IPS DF 6.9 (cell line): Measurements from ENCODE around the gene FHIP1B.

Experiments used
- DNase-seq: peaks from one replicate; pipeline ENCODE4 v3.0.0-alpha.2; 2013; ENCODE audit warnings: low read depth, low spot score
- H3K27ac ChIP-seq: one replicate; pipeline ENCODE4 v1.5.1; 2013; ENCODE audit warnings: low read length, control low read depth
- H3K27me3 ChIP-seq: 2 replicates; pipeline ENCODE4 v1.6.1; 2013; ENCODE audit warnings: mild to moderate bottlenecking, low read length; ENCODE audit not compliant: control insufficient read depth, insufficient read depth
- H3K36me3 ChIP-seq: 2 replicates; pipeline ENCODE4 v1.6.1; 2013; ENCODE audit warnings: low read length; ENCODE audit not compliant: control insufficient read depth, insufficient read depth
- H3K4me1 ChIP-seq: 2 replicates; pipeline ENCODE4 v1.6.1; 2013; ENCODE audit warnings: low read length; ENCODE audit not compliant: control insufficient read depth, insufficient read depth
- H3K4me3 ChIP-seq: 2 replicates; pipeline ENCODE4 v1.5.1; 2013; ENCODE audit warnings: mild to moderate bottlenecking, low read length
- H3K9me3 ChIP-seq: 2 replicates; pipeline ENCODE4 v1.6.1; 2013; ENCODE audit warnings: low read length, inconsistent platforms; ENCODE audit not compliant: control insufficient read depth, insufficient read depth
- WGBS: extraction: QIAGEN DNeasy Blood & Tissue Kit; methylation state at CpG from one replicate; pipeline ENCODE4 v1.1.7; 2013; ENCODE audit warnings: mixed read lengths, missing lambda C conversion rate; ENCODE audit not compliant: insufficient read length, insufficient coverage; 5-methylcytosine and 5-hydroxymethylcytosine counted together

Gene FHIP1B

DNA sequence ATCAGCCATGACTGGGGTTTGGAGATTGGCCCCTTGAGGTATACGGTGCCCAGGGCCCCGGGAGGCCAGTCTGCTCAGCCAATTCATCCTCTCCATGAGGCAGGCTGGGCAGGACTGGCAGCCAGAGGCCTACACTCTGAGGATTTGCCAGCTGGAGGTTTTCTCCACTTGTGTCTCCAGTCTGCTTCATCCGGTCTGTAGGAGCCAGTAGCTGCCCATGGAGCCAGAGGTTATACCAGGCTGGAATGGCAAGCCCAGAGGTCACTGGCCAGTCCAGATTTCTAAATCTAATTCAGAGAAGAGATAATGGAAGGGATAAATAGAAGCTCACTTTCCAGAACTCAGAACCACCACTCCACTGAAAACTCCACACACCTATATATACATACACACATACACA, 10.0 kb downstream of the FHIP1B start:
- peaks cover 15% of the 10 kb centered on the region for H3K36me3 ChIP-seq
- no peaks in the 10 kb centered on the region for H3K4me1 ChIP-seq
- H3K27ac ChIP-seq: no peak overlapping the region
- H3K9me3 ChIP-seq: no peaks in the 10 kb centered on the region
- H3K4me3 ChIP-seq: no peak overlapping the region
- WGBS: no CpG with 5 or more reads among the region's 3 CpGs
- DNase-seq: no peak
- H3K27me3 ChIP-seq: no peaks in the 10 kb centered on the region

GRCh38 chr11:6223854-6224253, 10.6 kb downstream of the FHIP1B start:
- H3K27me3 ChIP-seq: no peaks in the 10 kb centered on the region
- no peaks in the 10 kb centered on the region for H3K9me3 ChIP-seq
- no CpG with 5 or more reads among the region's 17 CpGs for WGBS
- H3K27ac ChIP-seq: no peak overlapping the region
- peaks cover 15% of the 10 kb centered on the region for H3K36me3 ChIP-seq
- H3K4me1 ChIP-seq: no peaks in the 10 kb centered on the region
- DNase-seq: no peak
- no peak overlapping the region for H3K4me3 ChIP-seq

DNA sequence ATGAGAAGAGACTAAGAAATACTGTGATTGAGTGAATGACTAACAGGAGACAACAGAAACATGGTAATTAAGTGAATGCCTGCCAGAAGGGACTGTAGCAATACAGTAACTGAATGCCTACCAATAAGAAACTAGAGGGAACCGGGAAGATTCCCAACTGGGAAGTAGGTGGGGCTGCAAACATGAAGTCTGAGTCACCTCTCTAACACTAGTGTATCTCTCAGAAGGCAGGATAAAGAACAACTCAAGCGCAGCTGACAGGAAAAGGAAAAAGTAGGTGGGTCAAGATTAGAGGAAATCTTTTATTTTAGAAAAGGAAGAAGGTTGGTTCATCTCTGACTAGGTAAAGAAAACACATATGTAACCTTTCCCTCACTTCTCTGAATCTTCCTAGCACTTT, 15.1 kb downstream of the FHIP1B start:
- no peaks in the 10 kb centered on the region for H3K4me1 ChIP-seq
- DNase-seq: no peak
- WGBS: no CpG with 5 or more reads among the region's 2 CpGs
- H3K9me3 ChIP-seq: no peaks in the 10 kb centered on the region
- no peak overlapping the region for H3K27ac ChIP-seq
- H3K4me3 ChIP-seq: no peak overlapping the region
- H3K27me3 ChIP-seq: no peaks in the 10 kb centered on the region
- peaks cover 27% of the 10 kb centered on the region for H3K36me3 ChIP-seq

GRCh38 chr11:6217722-6218121, 16.7 kb downstream of the FHIP1B start:
- peaks cover 19% of the 10 kb centered on the region for H3K36me3 ChIP-seq
- H3K4me1 ChIP-seq: no peaks in the 10 kb centered on the region
- no peak for DNase-seq
- H3K4me3 ChIP-seq: no peak overlapping the region
- no peak overlapping the region for H3K27ac ChIP-seq
- no peaks in the 10 kb centered on the region for H3K9me3 ChIP-seq
- no peaks in the 10 kb centered on the region for H3K27me3 ChIP-seq
- WGBS: no CpG with 5 or more reads among the region's 19 CpGs

DNA sequence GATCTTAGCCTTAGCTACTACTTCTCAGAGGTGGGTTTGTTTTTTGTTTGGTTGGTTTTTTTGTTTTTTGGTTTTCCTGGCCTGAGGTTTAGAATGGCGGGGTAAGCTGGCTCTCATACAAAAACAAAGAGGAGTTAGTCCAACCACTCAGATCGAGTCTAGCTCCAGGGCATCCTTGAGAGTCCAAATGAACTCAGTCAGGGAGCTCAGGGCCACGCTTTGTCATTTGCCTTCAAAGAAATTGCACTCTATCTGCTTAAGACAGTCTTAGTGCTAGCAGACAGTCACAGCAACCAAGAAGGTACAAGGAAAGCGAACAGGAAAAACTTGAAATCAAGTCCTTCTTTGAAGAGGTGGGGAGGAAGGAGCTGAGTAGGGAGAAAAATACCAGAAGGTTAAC, 17.9 kb downstream of the FHIP1B start:
- Histone ChIP-seq H3K27me3 (no peaks in the 10 kb centered on the region), H3K9me3 (no peaks in the 10 kb centered on the region), H3K36me3 (peaks cover 16% of the 10 kb centered on the region), H3K4me1 (no peaks in the 10 kb centered on the region), H3K27ac (no peak overlapping the region), H3K4me3 (no peak overlapping the region)
- no peak for DNase-seq
- WGBS: no CpG with 5 or more reads among the region's 4 CpGs

DNA sequence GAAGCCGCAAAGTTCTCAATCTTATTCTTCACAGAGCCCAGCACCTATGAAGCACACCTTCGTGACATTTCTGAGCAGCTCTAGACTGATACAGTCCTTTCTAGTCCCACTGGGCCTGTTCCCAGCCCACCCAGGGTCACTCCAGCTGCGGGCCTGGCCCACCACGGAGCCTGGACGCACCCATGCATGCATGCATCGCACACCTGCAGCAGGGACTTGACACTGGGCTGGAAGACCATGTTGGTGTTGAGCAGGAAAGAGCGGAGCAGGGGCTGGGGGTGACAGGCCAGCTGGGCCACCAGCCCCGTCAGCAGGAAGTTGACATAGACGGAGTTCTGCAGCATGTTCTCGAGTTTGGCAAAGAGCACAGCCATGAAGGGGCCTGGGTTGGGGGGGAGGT, 19.9 kb downstream of the FHIP1B start:
- Histone ChIP-seq H3K4me3 (no peak overlapping the region), H3K27ac (no peak overlapping the region), H3K4me1 (no peaks in the 10 kb centered on the region), H3K27me3 (no peaks in the 10 kb centered on the region), H3K36me3 (peaks cover 21% of the 10 kb centered on the region), H3K9me3 (no peaks in the 10 kb centered on the region)
- DNase-seq: no peak
- no CpG with 5 or more reads among the region's 10 CpGs for WGBS

GRCh38 chr11:6210274-6210955, 24.0 kb downstream of the FHIP1B start:
- Histone ChIP-seq H3K27ac (no peak overlapping the region), H3K27me3 (no peaks in the 10 kb centered on the region), H3K4me1 (no peaks in the 10 kb centered on the region), H3K9me3 (no peaks in the 10 kb centered on the region), H3K4me3 (no peak overlapping the region), H3K36me3 (peaks cover 13% of the 10 kb centered on the region; the same call in 1 of the 2 replicates)
- no CpG with 5 or more reads among the region's 9 CpGs for WGBS
- DNase-seq: no peak

- Histone ChIP-seq H3K27me3 (no peaks in the 10 kb centered on the region), H3K9me3 (no peaks in the 10 kb centered on the region), H3K27ac (no peak overlapping the region), H3K4me3 (no peak overlapping the region), H3K36me3 (peaks cover 13% of the 10 kb centered on the region; the same call in 1 of the 2 replicates), H3K4me1 (no peaks in the 10 kb centered on the region)
- DNase-seq: no peak
- WGBS: no CpG with 5 or more reads among the region's 12 CpGs
Measured at GRCh38 chr11:6209801-6210200, 24.6 kb downstream of the FHIP1B start.

GRCh38 chr11:6206456-6207180, 27.8 kb downstream of the FHIP1B start:
- Histone ChIP-seq H3K36me3 (peaks cover 5% of the 10 kb centered on the region; the same call in 1 of the 2 replicates), H3K4me3 (no peak overlapping the region), H3K9me3 (no peaks in the 10 kb centered on the region), H3K27me3 (no peaks in the 10 kb centered on the region), H3K4me1 (no peaks in the 10 kb centered on the region), H3K27ac (no peak overlapping the region)
- no CpG with 5 or more reads among the region's 3 CpGs for WGBS
- no peak for DNase-seq

GRCh38 chr11:6205366-6205765, 29.1 kb downstream of the FHIP1B start, which contains the start of gene C11orf42:
C11orf42 (plus strand) TSS chr11:6205557; CDS start chr11:6205616, 59 bp downstream.
- Histone ChIP-seq H3K36me3 (peaks cover 5% of the 10 kb centered on the region; the same call in 1 of the 2 replicates), H3K27ac (no peak within 1 kb of the TSS), H3K9me3 (no peaks in the 10 kb centered on the region), H3K4me3 (no peak within 1 kb of the TSS), H3K4me1 (no peaks in the 10 kb centered on the region), H3K27me3 (no peaks in the 10 kb centered on the region)
- no CpG with 5 or more reads among the region's 1 CpG for WGBS
- no peak for DNase-seq
